ENCODE data around the gene DEDD2.
"Not testable (repeated sequence)": the region's sequence is repeated elsewhere in the genome, so short reads cannot be mapped to it uniquely, and the experiment has no call there.

DEDD2 gene, protein sequence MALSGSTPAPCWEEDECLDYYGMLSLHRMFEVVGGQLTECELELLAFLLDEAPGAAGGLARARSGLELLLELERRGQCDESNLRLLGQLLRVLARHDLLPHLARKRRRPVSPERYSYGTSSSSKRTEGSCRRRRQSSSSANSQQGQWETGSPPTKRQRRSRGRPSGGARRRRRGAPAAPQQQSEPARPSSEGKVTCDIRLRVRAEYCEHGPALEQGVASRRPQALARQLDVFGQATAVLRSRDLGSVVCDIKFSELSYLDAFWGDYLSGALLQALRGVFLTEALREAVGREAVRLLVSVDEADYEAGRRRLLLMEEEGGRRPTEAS

DNA sequence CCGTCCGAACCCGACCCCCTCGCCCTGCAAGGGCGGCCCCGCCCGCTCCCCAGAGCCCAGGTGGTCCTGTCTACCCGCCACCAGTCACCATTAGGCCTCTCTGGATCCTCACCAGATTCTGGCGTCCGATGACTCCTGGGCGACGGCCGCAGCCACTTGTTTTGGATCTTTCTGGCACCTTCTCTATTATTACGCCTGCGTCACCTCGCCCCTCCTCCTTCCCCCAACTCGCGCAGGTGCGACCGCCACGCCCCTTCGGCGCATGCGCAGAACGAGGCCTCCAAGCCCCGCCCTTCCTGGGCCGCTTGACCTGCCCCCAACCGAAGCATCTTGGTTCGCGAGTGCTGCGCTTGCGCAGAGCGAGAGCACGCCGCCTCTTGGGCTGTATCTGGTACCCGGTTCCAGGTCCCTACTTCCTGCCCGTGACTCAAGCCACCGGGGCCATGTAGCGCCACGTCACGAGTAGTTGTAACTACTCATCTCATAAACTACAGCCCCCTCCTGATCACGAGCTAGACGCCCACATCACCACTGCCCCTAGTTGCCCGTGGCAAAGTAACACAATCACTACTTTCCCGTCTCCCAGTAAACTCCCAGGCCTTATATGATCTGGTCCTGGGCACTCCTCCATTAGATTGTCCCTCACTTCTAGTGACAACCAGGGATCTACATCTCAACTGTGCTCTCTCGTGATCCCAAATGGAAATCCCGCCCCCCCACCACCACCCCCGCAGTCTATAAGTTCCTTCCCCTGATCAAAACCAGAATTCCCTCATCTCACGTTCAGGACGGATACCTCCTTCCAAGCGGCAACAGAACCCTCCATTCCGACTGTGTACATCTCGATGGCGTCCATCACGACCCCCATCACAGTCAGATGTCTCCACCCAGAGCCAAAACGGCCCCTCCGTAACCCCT is at the start of gene DEDD2:
Gene DEDD2 (minus strand): TSS at position 158 of the 918 bp plus-strand sequence. CDS start 670 bp downstream, outside the sequence.
- DNase-seq, result peak; percentile 100

DNA sequence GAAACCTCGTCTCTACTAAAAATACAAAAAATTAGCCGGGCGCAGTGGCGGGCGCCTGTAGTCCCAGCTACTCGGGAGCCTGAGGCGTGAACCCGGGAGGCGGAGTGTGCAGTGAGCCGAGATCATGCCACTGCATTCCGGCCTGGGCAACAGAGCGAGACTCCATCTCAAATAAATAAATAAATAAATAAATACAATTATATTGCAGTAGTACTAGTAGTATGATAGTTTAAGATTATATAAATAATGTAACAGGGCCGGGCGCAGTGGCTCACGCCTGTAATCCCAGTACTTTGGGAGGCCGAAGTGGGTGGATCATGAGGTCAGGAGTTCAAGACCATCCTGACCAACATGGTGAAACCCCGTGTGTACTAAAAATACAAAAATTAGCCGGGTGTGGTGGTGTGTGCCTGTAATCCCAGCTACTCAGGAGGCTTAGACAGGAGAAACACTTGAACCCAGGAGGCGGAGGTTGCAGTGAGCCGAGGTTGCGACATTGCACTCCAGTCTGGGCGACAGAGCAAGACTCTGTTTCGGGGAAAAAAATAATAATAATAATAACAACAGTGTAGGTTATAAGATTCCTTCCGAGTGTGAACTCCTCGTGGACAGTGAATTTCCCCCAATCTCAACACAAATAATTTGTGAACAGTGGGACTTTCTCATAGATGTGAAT is 49.6 kb upstream of the DEDD2 start:
- DNase-seq, result not testable (repeated sequence)

DNA sequence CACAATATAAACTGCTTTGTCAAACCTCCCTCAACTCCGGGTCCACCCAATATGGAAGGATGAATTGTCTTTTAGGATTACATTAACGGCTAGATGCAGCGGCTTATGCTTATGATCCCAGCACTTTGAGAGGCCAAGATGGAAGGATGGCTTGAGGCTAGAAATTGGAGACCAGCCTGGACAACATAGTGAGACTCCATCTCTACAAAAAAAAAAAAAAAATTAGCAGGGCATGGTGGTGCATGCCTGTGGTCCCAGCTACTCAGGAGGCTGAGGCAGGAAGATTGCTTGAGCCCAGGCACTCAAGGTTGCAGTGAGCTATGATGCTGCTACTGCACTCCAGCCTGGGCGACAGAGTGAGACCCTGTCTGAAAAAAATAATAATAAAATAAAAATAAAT is 48.6 kb upstream of the DEDD2 start:
- DNase-seq, result not testable (repeated sequence)

DNA sequence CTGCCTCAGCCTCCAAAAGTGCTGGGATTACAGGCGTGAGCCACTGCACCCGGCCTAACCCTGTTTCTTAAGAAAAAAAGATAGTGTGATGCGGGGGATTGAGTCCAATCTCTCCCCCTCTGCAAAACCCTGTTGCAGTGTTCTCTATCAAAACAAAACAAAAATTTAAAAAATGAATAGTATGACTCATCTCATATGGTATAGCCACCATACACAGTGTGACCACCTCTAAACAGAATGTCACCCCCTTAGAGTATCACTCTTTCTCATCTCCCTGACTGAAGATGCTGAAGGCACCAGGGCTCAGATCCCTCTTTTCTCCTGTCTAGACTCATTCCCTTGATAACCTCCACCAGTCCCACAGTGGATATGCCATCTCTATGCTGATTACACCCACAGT is 44.3 kb upstream of the DEDD2 start:
- no peak for DNase-seq

DNA sequence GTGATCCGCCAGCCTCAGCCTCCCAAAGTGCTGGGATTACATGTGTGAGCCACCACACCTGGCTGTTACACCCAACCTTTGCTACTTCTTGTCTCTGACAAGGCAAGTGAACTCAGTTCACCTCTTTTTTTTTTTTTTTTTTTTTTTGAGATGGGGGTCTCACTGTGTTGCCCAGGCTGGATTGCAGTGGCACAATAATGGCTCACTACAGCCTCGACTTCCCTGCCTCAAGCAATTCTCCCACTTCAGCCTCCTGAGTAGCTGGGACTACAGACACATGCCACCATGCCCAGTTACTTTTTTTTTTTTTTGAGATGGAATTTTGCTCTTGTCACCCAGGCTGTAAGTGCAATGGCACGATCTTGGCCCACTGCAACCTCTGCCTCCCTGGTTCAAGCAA is 40.4 kb upstream of the DEDD2 start:
- DNase-seq, result not testable (repeated sequence)

DNA sequence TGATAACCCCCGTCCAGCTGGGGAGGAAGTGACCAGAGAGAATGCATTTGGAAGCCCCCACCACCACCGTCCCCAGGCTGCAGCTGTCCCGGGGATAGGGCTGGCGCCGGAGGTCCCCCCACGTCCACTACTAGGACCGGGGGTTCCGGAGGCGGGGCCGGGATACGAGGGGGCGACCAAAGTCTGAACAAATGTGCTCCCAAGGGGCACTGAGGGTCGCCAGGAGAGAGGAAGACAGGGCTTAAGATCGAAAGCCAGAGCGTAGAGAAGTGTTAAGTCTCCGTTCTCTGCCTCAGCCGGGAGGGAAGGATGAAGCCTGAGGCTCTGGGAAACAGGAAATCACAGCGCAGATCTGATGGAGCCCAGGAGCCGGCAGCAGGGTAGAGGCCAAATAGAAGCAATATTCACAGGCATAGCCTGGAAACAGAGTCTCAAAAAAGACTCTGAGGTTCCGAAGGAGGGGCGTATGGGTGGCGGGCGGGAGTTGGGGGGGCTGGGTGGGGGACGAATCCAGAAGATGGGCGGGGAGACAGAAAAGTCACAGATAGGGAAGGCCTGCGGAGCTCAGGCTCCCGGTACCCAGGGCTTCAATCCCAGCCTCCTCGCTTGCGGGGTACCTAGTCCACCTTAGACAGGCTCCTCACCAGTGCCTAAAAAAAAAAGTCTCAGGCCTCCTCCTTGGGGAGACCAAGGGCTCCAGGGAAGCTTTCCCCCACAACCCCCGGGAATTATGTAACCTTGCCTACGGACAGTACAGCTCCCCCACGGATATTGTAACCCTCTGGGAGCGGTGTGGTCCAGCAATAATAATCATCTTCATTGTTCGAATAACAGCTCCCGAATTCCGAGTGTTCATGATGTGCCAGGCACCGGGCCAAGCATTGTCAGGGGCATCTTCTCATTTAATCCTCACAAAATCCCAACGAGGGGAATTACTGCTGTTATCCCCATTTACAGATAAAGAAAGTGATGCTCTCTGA is 38.6 kb upstream of the DEDD2 start:
- DNase-seq, result no peak

DNA sequence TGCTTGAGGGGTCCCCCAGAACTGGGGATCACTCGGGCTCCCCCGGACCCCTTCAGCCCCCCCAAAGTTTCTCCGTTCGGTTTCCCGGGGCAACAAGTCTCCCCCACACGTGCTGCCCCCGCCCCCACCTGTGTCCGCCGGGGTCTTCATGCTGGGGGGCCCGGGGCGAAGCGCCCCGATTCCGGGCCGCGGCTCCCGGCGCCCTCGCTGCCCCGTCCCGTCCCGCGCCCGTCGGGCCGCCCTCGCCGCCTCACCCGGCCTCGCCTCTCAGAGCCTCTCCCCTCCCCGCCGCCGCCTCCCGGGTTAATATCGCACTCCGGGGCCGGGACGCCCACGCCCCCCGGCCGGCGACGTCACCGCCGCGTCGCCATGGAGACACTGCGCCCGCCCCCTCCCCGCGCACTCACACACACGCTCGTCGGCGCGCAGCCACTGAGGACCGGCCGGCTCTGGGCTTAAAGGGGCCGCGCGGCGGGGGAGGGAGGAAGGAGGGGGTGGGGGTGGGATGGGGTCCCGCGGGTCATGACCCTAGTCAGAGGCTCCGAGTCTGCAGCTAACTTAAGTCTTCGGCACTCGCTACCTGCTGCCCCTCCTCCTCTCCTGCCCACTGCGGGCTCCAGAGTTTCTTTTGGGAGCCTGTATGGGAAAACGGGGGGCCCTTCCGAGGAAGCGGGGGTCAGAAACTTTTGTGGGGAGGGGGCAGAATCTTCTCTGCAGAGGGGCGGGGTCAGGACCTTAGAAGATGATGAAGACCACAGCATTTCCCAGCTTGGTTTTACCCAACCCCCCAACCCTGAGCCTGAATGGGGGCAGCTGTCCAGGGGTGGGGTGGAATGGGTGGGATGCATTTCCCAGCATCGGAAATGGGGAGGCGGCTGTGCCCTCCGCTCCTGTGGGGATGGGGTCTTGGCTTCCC is 37.6 kb upstream of the DEDD2 start, which contains the start of gene ERF:
Gene ERF (minus strand): TSS at position 279 of the 916 bp plus-strand sequence. CDS start 129 bp downstream, at position 150.
- DNase-seq, result peak; percentile 91 to 95

DNA sequence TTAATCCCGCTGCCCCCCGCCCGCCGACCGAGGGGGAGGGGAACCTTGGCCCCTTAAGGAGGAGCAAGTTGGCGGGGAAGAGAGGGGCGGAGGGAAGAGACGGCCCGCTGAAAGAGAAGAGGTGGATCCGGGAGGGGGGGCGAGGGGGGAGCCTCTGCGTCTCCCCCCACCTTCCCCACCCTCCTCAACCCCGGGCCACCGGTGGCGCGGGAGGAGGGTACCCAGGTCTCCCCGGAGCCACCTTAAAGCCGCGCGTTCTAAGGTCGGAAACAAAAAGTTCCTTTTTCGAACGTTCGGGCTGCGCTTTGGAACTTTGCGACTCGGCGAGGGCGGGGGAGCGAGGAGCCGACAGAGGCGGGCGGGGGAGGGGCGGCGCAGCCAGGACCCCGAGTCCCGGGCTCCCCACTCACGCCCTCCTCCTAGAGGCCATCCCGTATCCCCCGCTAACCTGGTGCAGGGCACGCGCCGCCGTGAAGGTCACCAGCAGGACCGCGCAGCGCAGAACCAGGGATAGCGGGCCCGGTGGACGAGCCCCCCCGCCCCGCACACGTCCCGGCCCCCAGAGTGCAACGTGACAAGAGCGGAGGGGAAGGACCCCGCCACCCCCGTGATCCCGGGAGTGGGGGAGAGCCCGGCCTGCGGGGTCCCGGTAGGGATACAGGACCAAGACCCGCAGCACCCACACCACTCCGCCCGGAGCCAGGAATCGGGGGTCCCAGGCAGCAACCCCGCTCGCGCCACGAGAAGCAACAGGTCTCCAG is 36.8 kb upstream of the DEDD2 start:
- peak; percentile 64 to 66 for DNase-seq

DNA sequence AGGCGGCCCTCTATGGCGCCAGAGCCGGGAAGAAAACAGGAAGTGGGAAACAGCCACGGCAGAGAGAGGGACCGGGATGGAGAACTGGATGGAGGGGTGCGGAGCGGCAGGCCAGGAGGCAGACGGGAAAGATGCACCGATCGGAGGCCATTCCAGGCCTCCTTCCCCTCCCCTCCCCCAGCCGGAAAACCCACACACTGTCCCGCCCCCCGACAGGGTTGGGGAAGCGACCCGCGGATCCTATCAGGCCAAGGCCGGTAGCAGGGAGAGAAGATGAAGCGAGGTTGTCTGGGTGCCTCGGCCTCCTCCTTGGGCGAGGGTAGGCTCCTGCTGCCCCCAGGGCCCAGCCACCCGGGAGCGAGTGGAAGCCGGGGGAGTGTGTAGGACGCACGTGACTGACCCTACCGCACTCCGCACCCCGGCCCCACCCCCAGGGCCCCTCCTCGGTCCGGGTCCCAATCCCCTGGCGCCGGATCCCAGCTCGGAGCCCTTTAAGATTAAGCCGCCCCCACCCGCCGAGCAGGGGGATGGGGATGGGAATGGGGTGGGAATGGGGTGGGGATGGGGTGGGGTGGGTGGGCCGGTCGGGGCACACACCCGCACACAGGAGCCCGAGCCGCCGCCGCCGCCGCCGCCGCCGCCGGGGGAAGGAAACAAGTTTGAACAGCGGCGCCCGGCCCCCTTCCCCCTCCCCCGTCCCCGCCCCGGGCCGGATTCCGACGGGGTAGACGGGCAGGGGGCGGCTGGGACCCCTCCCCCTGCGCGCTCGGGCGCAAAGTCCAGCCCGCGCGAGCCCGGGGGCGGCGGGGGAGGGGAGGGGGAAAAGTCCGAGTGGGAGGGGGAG is 36.0 kb upstream of the DEDD2 start:
- DNase-seq, result peak; percentile 50 to 57

DNA sequence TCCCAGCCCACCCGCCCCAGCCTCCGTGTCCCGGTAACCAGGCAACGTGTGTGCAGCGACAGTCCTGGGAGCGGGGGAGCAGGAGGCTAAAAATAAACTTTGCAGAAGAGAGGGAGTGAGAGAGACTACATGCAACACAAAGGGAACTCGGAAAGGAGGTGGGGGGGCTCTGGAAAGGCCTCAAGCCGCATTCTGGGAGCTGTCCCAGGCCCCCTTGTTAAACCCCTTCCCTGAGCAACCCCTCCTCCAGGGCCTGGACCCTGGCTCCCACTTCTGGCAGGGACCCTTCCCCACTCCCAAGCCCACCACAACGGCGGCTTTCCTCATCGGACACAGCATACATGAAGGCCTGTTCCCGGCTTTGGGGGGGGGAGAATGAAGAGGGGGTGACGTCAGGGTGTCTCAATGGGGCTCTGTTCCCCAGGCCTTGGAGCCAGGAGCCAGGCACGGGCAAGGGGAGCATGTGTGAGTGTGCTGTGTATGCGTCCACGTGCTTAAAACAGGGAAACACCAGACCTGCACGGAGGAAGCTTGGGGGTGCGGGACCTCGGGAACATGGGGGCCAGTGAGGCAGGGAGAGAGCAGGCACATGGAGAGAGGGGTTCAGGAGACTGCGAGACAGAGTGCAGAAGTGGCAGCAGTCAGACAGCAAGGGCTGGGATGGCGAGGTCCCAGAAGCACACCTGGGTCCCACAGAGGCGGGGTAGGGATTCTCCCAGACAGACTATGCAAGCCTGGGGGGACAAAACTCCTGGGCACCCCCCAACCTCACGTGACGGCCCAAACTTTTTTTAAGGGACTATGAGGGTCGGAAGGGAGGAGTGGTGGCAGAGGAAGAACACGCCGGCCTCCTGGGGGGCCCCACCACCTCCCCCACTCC is 35.1 kb upstream of the DEDD2 start:
- no peak for DNase-seq

DNA sequence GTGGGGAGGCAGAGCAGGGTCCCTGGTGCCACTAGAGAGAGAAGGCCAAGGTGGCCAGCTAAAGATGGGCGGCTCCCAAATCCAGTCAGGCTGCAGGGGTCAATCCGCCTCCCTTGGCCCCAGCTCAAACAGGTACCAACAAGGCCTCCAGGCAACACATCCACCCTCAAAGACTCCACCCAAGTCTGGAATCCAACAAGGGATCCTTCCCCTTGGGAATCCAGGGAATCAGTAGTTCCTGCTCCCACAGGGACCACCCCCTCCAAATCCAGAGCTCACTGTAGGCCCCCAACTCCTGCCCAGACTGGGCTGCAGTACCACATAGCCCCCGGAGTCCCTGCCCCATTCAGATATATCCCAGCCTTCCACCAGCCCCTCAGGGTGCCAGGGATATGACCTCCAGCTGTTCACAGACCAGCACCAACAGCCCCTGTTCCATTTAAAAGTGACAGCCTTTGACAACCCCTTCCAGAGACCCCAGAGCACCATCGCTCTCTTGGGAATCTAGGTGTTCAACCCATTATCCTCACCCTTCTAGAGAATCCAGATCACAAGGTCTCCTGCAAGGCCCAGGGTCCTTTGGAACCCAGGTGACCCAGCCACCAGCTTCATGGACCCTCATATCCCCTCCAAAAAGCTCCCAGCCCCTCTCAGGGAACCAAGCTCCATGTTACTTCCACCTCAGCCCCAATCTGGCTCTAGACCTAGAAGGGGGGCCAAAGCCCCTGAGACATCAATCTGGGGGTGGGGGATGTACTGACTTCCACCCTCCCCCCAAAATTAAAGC is 34.3 kb upstream of the DEDD2 start:
- DNase-seq, result no peak

DNA sequence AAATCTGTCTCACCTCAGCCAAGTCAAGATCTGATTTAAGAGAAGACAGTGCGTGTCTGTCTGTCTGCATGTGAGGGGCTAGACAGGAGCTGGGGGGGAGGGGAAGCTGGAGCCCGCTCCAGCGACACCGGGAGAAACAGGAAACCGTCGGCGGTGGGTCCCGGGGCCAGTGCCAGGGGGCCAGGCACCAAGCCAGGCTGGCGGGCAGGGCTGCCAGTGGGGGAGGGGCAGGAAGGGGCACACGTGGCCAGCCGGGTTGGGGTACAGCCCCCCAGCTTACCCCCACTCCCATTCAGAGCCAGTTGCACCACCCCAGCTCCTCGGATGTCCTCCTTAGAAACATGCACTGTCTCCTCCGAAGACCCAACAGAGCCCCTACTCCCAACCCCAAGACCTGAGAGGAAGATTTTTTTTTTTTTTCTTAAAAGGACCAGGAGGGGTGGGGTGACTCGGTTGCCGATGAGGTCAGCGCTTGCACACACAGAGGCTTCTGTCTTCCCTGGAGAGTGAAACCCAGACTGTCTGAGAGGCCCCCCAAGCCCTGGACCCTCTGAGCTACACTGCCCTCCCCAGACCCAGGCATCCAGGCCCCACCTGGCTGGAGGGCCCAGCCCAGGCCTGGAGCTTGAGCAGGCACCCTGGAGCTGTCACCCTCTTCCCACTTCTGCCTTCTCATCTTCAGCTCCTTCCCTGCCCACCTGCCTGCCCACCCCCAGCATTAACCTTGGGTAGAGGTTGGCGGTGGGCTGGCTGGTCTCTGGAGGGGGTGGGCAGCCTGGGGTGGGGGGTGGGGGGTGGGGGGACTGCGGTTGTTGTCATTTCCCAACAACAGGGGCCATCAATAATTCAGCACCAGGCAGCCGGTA is 33.4 kb upstream of the DEDD2 start:
- DNase-seq, result no peak

DNA sequence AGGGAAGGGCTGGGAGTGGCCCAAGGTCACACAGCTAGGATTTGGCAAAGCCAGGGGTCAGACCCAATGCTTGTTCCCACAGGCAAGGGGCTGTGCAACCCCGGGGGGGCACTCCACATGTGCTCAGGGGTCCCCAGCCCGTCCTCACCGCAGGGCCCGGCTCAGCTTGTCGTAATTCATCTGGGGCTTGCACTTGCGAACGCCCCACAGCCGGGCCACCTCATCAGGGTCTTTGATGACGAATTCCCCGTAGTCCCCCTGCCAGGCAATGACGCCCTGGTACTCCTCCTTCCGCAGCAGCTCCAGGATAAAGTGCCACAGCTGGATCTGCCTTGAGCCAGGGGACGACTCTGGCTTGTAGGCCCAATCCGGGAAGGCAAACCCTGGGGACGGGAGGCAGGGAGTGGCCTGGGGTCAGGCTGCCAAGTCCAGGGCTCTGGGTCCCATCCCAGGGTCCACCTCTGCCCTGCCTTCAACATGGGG is 32.7 kb upstream of the DEDD2 start:
- DNase-seq, result no peak

DNA sequence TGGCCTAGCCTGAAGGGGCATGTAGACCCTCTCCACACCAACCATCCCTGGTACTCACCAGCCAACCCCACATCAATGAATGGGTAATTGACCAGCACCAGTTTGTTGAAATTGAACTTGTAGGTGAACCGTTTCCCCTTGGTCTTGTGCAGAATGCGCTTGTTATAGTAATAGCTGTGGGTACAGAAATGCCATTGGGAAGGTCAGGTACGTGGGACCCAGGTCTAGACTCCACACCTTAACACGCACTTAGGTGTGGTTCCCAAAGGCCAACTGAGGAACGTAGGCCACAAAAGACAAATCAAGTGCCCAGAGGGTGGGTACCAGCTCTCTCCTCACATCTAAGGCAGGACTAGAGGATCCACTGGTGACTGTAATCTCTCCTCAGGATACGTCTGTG is 32.3 kb upstream of the DEDD2 start:
- DNase-seq, result no peak

DNA sequence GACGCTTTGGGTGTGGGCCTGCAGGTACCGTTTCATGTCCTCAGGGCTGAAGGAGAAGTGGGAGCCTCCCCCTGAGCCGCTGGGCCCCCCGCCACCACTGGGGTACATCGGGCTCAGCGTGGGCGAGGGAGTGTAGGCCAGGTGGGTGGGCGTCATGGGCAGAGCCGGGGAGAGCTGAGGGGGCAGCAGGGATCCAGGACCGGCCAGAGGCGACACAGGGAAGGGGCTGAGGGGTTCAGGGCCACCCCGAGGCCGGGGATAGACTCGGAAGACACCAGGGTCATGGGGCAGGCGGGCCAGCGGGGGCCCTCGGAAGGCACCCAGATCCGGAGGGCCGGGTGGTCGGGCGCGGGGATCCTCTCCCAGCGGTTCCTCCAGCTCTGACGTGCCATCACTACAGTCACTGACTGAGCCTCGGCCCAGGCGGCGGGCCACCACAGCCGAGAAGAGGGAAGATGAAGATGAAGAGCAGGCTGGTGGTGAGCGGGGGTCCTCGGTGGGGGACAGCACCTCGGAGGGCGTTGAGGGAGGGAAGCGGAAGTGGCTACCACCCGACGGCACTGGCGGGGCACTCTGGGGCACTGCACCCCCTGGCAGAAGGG is 31.8 kb upstream of the DEDD2 start:
- no peak for DNase-seq

Data from stimulated activated CD4-positive, alpha-beta T cell treated with anti-CD3 and anti-CD28 coated beads, Interleukin-2, amount 100 ng/mL, for 48 hours (primary cell).